BJ (cell line): ENCODE data around the gene KLK7. TPM values are rescaled to one million over a fixed set of nuclear protein-coding genes. Genes with fewer than 3 reads are reported as not detected.

Experiments used
- CTCF ChIA-PET: fragments of 350-600 bp; formaldehyde crosslinking; extraction: SDS; loops from one replicate; lab custom pipeline; 2021; ENCODE audit warnings: antibody characterized with exemption, inconsistent platforms; lab: Yijun Ruan, JAX
- POLR2A ChIA-PET: fragments of 300-600 bp; sonication (Branson Sonifier 250); formaldehyde crosslinking; extraction: SDS; loops from one replicate; lab custom pipeline; 2021; ENCODE audit warnings: antibody characterized with exemption; lab: Charles Lee
- DNase-seq: peaks from one replicate; pipeline ENCODE4 v3.0.0-alpha.2; 2011; ENCODE audit warnings: low read depth
- H3K27me3 ChIP-seq: 2 replicates; pipeline ENCODE4 v1.6.0; 2011; ENCODE audit warnings: low read length; ENCODE audit not compliant: control insufficient read depth, insufficient read depth
- H3K36me3 ChIP-seq: 2 replicates; pipeline ENCODE4 v1.5.1; 2011; ENCODE audit warnings: low read length; ENCODE audit not compliant: control insufficient read depth, insufficient read depth
- H3K4me3 ChIP-seq: 2 replicates; pipeline ENCODE4 v1.5.1; 2011; ENCODE audit warnings: low read depth, mild to moderate bottlenecking, control low read depth, low read length
- CTCF ChIP-seq: IDR thresholded peaks from 2 replicates; pipeline ENCODE4 v1.5.1; 2011; ENCODE audit warnings: low read depth, mild to moderate bottlenecking, control low read depth, inconsistent platforms, low read length, moderate library complexity; ENCODE audit not compliant: insufficient read depth
- polyA plus RNA-seq: library from polyadenylated mRNA; depleted of rRNA; stranded (reverse); fragments of >200 nt; gene quantifications from 2 replicates; pipeline ENCODE4 v1.2.3, GENCODE V29; 2011

The KLK7 gene
- polyA plus RNA-seq, 1 experiment: not detected

GRCh38 chr19:51012661-51013190 lies 29.0 kb upstream of the KLK7 start:
- POLR2A ChIA-PET: no interaction called here
- TF ChIP-seq CTCF: no peak
- H3K27me3 ChIP-seq: peaks cover 3% of the 10 kb centered on the region; the same call in 1 of the 2 replicates
- no peaks in the 10 kb centered on the region for H3K36me3 ChIP-seq
- CTCF ChIA-PET: interaction anchor here (1.1 kb wide), 1 partner anchor 32 kb away, joined by 4 read pairs; no protein-coding TSS in a partner anchor
- H3K4me3 ChIP-seq: no peak overlapping the region
- DNase-seq: no peak

DNA sequence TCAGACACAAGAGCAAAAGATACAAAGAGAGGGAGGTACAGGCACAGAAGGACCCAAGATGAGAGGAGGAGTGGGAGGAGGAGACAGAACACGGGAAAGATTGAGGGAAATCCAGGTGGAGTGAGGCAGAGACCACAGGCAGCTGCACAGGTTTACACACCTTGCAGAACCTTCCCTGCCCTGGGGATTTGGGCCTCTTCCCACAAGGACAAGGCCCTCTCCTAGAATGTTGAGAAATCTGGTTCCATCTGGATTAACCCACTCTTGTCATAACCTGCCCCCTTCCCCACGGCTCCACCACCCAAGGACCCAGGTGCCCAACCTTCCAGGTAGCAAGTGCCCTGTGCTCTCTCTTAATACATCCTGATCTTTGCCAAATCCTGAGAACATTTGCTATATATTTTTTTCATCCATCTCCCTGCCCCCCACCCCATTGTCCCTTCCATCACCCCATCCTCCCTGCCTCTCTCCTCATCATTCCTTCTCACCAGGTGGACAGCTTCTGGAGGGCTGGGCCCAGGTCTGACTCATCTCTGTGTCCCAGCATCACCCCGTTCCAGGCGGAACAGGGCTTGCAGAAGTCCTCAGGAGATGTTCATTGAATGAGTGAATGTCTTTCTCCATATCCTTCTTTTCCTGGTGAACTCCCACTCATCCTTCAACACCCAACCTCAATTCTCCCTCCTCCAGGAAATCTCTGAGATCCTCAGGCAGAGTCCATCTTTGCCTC lies 26.5 kb upstream of the KLK7 start:
- Histone ChIP-seq H3K27me3 (no peaks in the 10 kb centered on the region), H3K36me3 (no peaks in the 10 kb centered on the region), H3K4me3 (no peak overlapping the region)
- DNase-seq: no peak
- TF ChIP-seq CTCF: no peak
- ChIA-PET POLR2A (no interaction called here), CTCF (no interaction called here)

DNA sequence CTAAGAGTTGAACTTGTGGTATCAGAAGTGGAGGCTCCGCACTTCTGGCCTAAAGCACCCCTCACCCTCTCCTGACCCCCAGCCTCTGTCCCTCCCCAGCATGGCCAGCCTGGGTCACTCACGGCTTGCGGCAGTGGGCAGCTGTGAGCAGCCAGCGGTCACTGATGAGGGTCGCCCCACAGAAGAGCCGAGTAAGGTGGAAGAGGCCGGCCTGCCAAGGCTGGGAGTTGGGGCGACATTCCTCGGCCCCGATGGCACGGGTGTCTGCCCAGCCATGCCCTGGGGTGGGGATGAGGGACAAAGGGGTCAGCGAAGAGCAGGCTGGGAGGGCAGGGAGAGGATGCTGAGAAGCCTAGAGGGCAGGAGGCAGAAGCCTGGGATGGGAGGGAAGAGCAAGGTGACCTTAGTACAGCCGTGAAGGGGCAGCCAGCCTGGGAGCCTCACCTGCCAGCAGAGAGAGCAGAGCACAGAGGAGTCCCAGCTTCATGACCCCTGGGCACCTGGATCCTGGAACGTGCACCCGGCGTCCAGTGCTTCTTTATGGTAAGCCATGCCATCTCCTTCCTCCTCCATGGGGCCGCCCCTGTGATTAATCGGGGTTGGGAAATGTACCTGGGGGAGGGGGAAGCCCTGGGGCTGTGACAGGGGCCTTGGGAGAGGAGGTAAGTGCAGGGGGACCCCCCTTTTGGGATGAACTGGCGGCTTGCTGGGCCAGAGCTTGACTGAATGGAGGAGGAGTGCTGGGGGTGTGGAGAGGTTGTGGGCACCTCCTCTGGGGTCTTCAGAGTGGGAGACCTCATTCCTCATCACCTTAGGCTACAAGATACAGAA lies 25.6 kb upstream of the KLK7 start:
- H3K36me3 ChIP-seq: no peaks in the 10 kb centered on the region

DNA sequence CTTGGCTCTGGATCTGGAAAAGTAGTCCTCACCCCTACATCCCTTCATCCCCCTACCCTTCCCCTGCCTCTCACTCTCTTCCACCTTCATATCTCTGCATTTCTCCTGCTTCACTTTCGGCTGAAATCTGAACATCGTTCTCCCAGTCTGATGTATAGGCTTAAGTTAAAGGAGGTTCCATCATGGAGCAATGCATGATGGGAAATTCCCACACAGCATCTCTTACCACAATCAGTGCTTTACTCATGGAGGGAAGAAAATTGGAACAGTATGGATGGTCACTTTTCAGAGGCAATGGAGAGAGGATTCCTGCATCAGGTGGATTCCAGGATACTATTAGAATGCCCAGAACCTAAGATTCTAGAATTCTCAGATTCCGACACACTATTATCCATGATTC lies 23.8 kb upstream of the KLK7 start:
- ChIA-PET CTCF (no interaction called here), POLR2A (no interaction called here)
- Histone ChIP-seq H3K27me3 (no peaks in the 10 kb centered on the region), H3K4me3 (no peak overlapping the region), H3K36me3 (no peaks in the 10 kb centered on the region)
- no peak for DNase-seq
- no peak for TF ChIP-seq CTCF

More for the DNA sequence above, 25.6 kb upstream of the KLK7 start:
- Histone ChIP-seq H3K4me3 (no peak overlapping the region), H3K27me3 (no peaks in the 10 kb centered on the region)
- CTCF ChIA-PET: no interaction called here
- no peak for TF ChIP-seq CTCF
- no peak for DNase-seq
- POLR2A ChIA-PET: no interaction called here

GRCh38 chr19:51006406-51006805 lies 22.7 kb upstream of the KLK7 start:
- ChIA-PET POLR2A (no interaction called here), CTCF (no interaction called here)
- no peak for TF ChIP-seq CTCF
- H3K27me3 ChIP-seq: no peaks in the 10 kb centered on the region
- no peak for DNase-seq
- H3K4me3 ChIP-seq: no peak overlapping the region
- no peaks in the 10 kb centered on the region for H3K36me3 ChIP-seq
